HepG2 (cell line): ENCODE data around the gene CNGA3.

Source experiments
- BHLHE40 ChIP-seq: IDR thresholded peaks from 2 replicates; pipeline ENCODE4 v1.6.1; 2011; ENCODE audit warnings: low read length, improper control_type of control experiment
- NFYB ChIP-seq: sonication (generic); formaldehyde crosslinking; IDR thresholded peaks from 2 replicates; pipeline ENCODE4 v1.4.0; 2020; ENCODE audit warnings: missing genetic modification reagents
- ZBTB3 ChIP-seq: sonication (generic); formaldehyde crosslinking; IDR thresholded peaks from 2 replicates; pipeline ENCODE4 v1.4.0; 2020; ENCODE audit warnings: low read depth, mild to moderate bottlenecking, moderate library complexity, missing genetic modification reagents, borderline replicate concordance
- TF ChIP-seq, protein P1 (sequence below): sonication (generic); formaldehyde crosslinking; IDR thresholded peaks from 2 replicates; pipeline ENCODE4 v1.5.0; 2020; ENCODE audit warnings: mild to moderate bottlenecking, missing genetic modification reagents, moderate library complexity
- TF ChIP-seq, protein P2 (sequence below): sonication (generic); formaldehyde crosslinking; IDR thresholded peaks from 2 replicates; pipeline ENCODE4 v1.4.0; 2020; ENCODE audit warnings: missing genetic modification reagents, borderline replicate concordance

DNA sequence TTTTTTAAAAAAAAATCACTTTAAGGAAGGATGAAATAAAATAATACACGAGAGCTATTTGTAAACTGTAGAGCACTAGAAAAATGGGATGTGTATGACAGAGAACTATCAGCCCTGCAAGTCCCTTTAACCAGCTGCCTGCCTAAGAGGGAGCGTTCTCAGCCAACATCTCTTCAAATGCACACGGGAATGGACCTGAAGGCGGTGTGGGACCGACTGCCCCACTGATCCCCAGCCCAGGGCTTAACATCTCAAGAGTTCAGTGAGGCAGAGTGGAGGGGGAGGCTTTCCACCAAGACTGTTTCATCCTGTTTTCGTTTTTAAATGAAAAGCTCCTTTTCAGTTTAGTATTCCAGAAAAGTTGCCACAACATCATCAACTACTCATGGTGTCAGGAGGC is 100.6 kb downstream of the CNGA3 start:
- no peak for TF ChIP-seq BHLHE40
- TF ChIP-seq ZBTB3 (CRISPR knock-in tag) = no peak
- TF ChIP-seq, protein P1, sequence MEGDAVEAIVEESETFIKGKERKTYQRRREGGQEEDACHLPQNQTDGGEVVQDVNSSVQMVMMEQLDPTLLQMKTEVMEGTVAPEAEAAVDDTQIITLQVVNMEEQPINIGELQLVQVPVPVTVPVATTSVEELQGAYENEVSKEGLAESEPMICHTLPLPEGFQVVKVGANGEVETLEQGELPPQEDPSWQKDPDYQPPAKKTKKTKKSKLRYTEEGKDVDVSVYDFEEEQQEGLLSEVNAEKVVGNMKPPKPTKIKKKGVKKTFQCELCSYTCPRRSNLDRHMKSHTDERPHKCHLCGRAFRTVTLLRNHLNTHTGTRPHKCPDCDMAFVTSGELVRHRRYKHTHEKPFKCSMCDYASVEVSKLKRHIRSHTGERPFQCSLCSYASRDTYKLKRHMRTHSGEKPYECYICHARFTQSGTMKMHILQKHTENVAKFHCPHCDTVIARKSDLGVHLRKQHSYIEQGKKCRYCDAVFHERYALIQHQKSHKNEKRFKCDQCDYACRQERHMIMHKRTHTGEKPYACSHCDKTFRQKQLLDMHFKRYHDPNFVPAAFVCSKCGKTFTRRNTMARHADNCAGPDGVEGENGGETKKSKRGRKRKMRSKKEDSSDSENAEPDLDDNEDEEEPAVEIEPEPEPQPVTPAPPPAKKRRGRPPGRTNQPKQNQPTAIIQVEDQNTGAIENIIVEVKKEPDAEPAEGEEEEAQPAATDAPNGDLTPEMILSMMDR (CRISPR knock-in tag) = no peak
- TF ChIP-seq NFYB (CRISPR knock-in tag) = no peak
- TF ChIP-seq, protein P2, sequence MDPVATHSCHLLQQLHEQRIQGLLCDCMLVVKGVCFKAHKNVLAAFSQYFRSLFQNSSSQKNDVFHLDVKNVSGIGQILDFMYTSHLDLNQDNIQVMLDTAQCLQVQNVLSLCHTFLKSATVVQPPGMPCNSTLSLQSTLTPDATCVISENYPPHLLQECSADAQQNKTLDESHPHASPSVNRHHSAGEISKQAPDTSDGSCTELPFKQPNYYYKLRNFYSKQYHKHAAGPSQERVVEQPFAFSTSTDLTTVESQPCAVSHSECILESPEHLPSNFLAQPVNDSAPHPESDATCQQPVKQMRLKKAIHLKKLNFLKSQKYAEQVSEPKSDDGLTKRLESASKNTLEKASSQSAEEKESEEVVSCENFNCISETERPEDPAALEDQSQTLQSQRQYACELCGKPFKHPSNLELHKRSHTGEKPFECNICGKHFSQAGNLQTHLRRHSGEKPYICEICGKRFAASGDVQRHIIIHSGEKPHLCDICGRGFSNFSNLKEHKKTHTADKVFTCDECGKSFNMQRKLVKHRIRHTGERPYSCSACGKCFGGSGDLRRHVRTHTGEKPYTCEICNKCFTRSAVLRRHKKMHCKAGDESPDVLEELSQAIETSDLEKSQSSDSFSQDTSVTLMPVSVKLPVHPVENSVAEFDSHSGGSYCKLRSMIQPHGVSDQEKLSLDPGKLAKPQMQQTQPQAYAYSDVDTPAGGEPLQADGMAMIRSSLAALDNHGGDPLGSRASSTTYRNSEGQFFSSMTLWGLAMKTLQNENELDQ (CRISPR knock-in tag) = no peak
